Measurements from ENCODE around the gene PACRG. TPM values are rescaled to one million over a fixed set of nuclear protein-coding genes. Genes with fewer than 3 reads are reported as not detected.

PACRG gene
- total and polyA plus RNA-seq, 2 of the 4 experiments (the other 2 are of a cell fraction), result not detected

DNA sequence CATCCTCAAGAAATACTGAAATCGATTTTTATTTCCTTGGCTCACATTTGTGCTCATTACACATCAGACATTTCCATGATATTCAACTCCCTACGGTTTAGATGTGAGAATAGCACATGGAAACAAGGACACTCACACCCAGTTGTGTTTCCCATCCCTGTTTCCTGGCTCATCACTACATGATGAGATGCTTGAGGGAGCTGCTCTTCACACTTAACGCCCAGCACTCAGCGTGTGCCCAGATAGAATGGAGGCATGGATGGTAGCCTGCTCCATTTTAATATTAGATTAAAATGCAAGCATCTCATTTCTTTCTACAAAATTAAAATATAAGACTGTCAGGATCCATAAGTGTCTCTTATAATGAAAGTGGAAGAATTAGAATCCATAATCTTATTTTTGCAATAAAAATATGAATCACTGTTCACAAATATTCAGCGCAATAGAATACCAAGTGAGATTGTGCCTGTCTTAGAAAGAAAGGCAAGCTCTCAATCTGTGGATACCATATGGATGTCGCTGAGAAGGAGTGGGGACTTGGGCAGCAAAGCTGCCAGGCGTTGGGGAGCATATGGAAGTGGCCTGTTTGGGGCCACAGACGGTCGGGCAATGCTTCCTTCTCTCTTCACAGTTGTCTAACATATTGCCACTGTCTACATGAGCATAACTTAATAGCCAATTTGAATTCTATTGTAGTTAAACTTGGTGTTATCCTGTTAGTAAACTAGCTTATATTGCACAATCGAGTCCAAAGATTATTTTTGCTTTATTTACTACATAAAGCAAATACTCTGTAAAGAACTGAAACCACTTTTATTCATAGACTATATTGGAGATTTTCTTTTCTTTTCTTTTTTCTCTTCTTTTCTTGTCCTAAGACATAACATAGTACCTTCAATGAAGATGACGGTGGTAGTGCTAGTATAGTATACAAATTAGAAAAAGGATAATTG, 479.9 kb downstream of the PACRG start:
- ATAC-seq (ENCODE audit: low read depth), result no peak
- H3K27ac ChIP-seq (ENCODE audit: insufficient read depth, low read length), result no peak overlapping the region
- H3K56ac ChIP-seq (ENCODE audit: extremely low read depth, insufficient read depth, low read length), result no peak overlapping the region
- no peak overlapping the region for H4K91ac ChIP-seq (ENCODE audit: insufficient read depth, low read depth, low read length)
- 40% methylated on average over 1 of the region's 11 CpGs; no CpG with 5 or more reads in 1 of the 2 experiments for WGBS, 2 experiments (ENCODE audit: extremely low coverage in 2 of 2, insufficient read length in 1 of 2)
- no peak overlapping the region for H2BK15ac ChIP-seq (ENCODE audit: low read depth, low read length)
- H4K20me1 ChIP-seq (ENCODE audit: insufficient read depth, low read length), result no peaks in the 10 kb centered on the region
- in situ Hi-C loops (cut with MboI; ENCODE audit: low sequenced_read_pairs) (no loop called here), dilution Hi-C loops (cut with HindIII; ENCODE audit: low sequenced_read_pairs, unreplicated experiment) (no loop called here), intact Hi-C loops (cut with micrococcal nuclease) (no loop called here)
- TF ChIP-seq CTCF (conservative IDR thresholded peaks at IDR 0.05; ENCODE audit: low read depth, low read length) (no peak), RFX5 (IDR thresholded peaks at IDR 0.05; ENCODE audit: low read depth, low read length) (no peak), RAD21 (IDR thresholded peaks at IDR 0.05; ENCODE audit: low read length) (no peak), POLR2A (IDR thresholded peaks at IDR 0.05; ENCODE audit: low read depth, low read length) (no peak), MAZ (IDR thresholded peaks at IDR 0.05; ENCODE audit: borderline replicate concordance, low read depth, low read length) (no peak), BHLHE40 (IDR thresholded peaks at IDR 0.05; ENCODE audit: low read depth, low read length) (no peak), CEBPB (IDR thresholded peaks at IDR 0.05; ENCODE audit: low read depth, low read length) (peak; percentile 52; the same call in 1 of the 2 replicates)
- TF ChIP-seq, protein P1, sequence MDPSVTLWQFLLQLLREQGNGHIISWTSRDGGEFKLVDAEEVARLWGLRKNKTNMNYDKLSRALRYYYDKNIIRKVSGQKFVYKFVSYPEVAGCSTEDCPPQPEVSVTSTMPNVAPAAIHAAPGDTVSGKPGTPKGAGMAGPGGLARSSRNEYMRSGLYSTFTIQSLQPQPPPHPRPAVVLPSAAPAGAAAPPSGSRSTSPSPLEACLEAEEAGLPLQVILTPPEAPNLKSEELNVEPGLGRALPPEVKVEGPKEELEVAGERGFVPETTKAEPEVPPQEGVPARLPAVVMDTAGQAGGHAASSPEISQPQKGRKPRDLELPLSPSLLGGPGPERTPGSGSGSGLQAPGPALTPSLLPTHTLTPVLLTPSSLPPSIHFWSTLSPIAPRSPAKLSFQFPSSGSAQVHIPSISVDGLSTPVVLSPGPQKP (IDR thresholded peaks at IDR 0.05; ENCODE audit: borderline replicate concordance, low read depth, low read length), result no peak
- H2BK5ac ChIP-seq (ENCODE audit: low read depth, low read length, poor library complexity, severe bottlenecking), result no peak overlapping the region
- H3K36me3 ChIP-seq (ENCODE audit: control insufficient read depth, insufficient read depth, low read length), result no peaks in the 10 kb centered on the region
- no peaks in the 10 kb centered on the region for H3K9me1 ChIP-seq (ENCODE audit: insufficient read depth, low read length)
- no peaks in the 10 kb centered on the region for H3K79me1 ChIP-seq (ENCODE audit: low read depth in 1 of 2, low read length in 2 of 2)
- no TSS peak for BruUV-seq (replicated peaks)
- no peak overlapping the region for H4K5ac ChIP-seq (ENCODE audit: low read depth, low read length)
- H3K4me3 ChIP-seq (ENCODE audit: insufficient read depth, low read depth, low read length), result no peak overlapping the region
- no peak overlapping the region for H3K9ac ChIP-seq (ENCODE audit: low read depth, low read length)
- H3K9me3 ChIP-seq (ENCODE audit: control insufficient read depth, insufficient read depth, low read length), result peaks cover 9% of the 10 kb centered on the region
- H3K18ac ChIP-seq (ENCODE audit: low read depth, low read length), result no peak overlapping the region
- H3K4me1 ChIP-seq (ENCODE audit: control insufficient read depth, insufficient read depth, low read length), result no peaks in the 10 kb centered on the region
- H3K4me2 ChIP-seq (ENCODE audit: low read depth, low read length), result no peak overlapping the region
- no peak overlapping the region for H2BK120ac ChIP-seq (ENCODE audit: low read depth, low read length)
- ChIA-PET CTCF (interaction anchor here (0.7 kb wide), 1 partner anchor 229 kb away, joined by 4 read pairs; no protein-coding TSS in a partner anchor), POLR2A (ENCODE audit: unreplicated experiment) (no interaction called here)
- no peak overlapping the region for H2AK5ac ChIP-seq (ENCODE audit: low read depth, low read length)
- H3K23ac ChIP-seq (ENCODE audit: low read depth, low read length), result no peak overlapping the region
- H3K27me3 ChIP-seq (ENCODE audit: control insufficient read depth, insufficient read depth, low read length), result no peaks in the 10 kb centered on the region
- H2AK9ac ChIP-seq (replicated peaks; ENCODE audit: low read depth, low read length, poor library complexity), result no peak overlapping the region
- H2AFZ ChIP-seq (replicated peaks; ENCODE audit: low read length, poor library complexity), result no peak overlapping the region
- no peak overlapping the region for H2BK20ac ChIP-seq (ENCODE audit: low read depth, low read length)
- H3K4ac ChIP-seq (ENCODE audit: low read depth, low read length), result no peak overlapping the region
- DNase-seq, result no peak
- no peak overlapping the region for H4K8ac ChIP-seq (ENCODE audit: low read depth in 2 of 2, low read length in 2 of 2)
- no peak overlapping the region for H3K14ac ChIP-seq (replicated peaks; ENCODE audit: low read depth, low read length)
